ENCODE measurements around the gene CYB561D1. TPM values are rescaled to one million over a fixed set of nuclear protein-coding genes. Genes with fewer than 3 reads are reported as not detected.

Gene CYB561D1
- total and polyA plus RNA-seq, 4 donors: 1.3 to 2.8 (median 2.0) TPM

- no peak for DNase-seq (ENCODE audit: low spot score)
- peak within 1 kb of the TSS; percentile 16 to 43 for H3K9ac ChIP-seq (ENCODE audit: low read depth in 1 of 2, low read length in 2 of 2)
- H3K36me3 ChIP-seq (ENCODE audit: control insufficient read depth in 4 of 4, insufficient read depth in 3 of 4, low read depth in 1 of 4, low read length in 3 of 4): no peaks in the 10 kb centered on the region
- H3K4me1 ChIP-seq (ENCODE audit: control insufficient read depth in 4 of 4, insufficient read depth in 4 of 4, low read length in 3 of 4): peaks cover 0 to 9% (median 2%) of the 10 kb centered on the region in 4 donors
- TF ChIP-seq YY1 (IDR thresholded peaks at IDR 0.05) (peak; percentile 38), JUND (IDR thresholded peaks at IDR 0.05) (no peak), MAX (IDR thresholded peaks at IDR 0.05) (no peak), EGR1 (IDR thresholded peaks at IDR 0.05; ENCODE audit: low read depth in 2 of 2) (peak; percentile 13 to 57)
- 1% methylated on average over 88 of the region's 88 CpGs for WGBS
- peaks cover 0 to 3% (median 0%) of the 10 kb centered on the region in 4 donors for H3K27me3 ChIP-seq (ENCODE audit: control insufficient read depth in 4 of 4, insufficient read depth in 4 of 4, low read length in 3 of 4)
- H3K27ac ChIP-seq (ENCODE audit: low read depth in 1 of 2, low read length in 2 of 2): peak within 1 kb of the TSS; percentile 54 to 60
- no peaks in the 10 kb centered on the region for H3K9me3 ChIP-seq (ENCODE audit: control insufficient read depth in 4 of 4, low read length in 3 of 4)
- peak within 1 kb of the TSS; percentile 63 to 76 (median 75) for H3K4me3 ChIP-seq (ENCODE audit: low read depth in 1 of 3, low read length in 3 of 3)
Measured at GRCh38 chr1:109466452-109467300, 27.2 kb upstream of the CYB561D1 start, which contains the start of gene SYPL2. Gene SYPL2, plus strand, starts transcription at chr1:109466546. Its CDS starts 298 bp downstream, at chr1:109466844.

DNA sequence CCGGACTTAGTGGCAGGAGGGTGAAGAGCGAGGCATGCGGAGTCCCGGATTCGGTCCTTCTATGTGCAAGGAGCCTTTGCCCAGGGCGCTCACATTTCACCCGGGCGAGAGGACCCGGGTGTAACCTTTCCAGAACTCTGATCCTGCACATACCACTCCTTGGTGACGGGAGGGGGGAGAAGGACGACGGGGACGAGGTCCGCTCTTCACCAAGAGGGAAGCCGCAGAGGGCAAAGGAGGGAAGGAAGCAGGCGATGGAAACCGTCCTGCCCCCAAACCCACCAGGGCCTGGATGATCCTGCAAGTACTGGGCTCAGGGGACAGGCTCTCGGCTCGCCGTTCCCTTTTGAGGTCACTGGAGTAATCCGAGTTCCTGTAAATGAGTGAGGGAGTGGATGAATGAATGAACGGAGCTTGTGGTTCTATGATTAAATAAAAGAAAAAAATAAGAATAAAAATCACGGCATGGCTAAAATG, 26.6 kb upstream of the CYB561D1 start:
- Histone ChIP-seq H3K36me3 (ENCODE audit: control insufficient read depth in 4 of 4, insufficient read depth in 3 of 4, low read depth in 1 of 4, low read length in 3 of 4) (no peaks in the 10 kb centered on the region), H3K4me1 (ENCODE audit: control insufficient read depth in 4 of 4, insufficient read depth in 4 of 4, low read length in 3 of 4) (peaks cover 0 to 9% (median 2%) of the 10 kb centered on the region in 4 donors), H3K4me3 (ENCODE audit: low read depth in 1 of 3, low read length in 3 of 3) (peak overlapping the region in 1 of 3 donors; percentile 76), H3K9me3 (ENCODE audit: control insufficient read depth in 4 of 4, low read length in 3 of 4) (no peaks in the 10 kb centered on the region), H3K27ac (ENCODE audit: low read depth in 1 of 2, low read length in 2 of 2) (no peak overlapping the region), H3K9ac (ENCODE audit: low read depth in 1 of 2, low read length in 2 of 2) (no peak overlapping the region), H3K27me3 (ENCODE audit: control insufficient read depth in 4 of 4, insufficient read depth in 4 of 4, low read length in 3 of 4) (peaks cover 0 to 3% (median 0%) of the 10 kb centered on the region in 4 donors)
- TF ChIP-seq FOXA1 (IDR thresholded peaks at IDR 0.05): no peak
- no peak for TF ChIP-seq EGR1 (IDR thresholded peaks at IDR 0.05; ENCODE audit: low read depth in 2 of 2)
- no peak for TF ChIP-seq SP1 (IDR thresholded peaks at IDR 0.05)
- TF ChIP-seq TAF1 (conservative IDR thresholded peaks at IDR 0.05): no peak
- TF ChIP-seq, protein P1, sequence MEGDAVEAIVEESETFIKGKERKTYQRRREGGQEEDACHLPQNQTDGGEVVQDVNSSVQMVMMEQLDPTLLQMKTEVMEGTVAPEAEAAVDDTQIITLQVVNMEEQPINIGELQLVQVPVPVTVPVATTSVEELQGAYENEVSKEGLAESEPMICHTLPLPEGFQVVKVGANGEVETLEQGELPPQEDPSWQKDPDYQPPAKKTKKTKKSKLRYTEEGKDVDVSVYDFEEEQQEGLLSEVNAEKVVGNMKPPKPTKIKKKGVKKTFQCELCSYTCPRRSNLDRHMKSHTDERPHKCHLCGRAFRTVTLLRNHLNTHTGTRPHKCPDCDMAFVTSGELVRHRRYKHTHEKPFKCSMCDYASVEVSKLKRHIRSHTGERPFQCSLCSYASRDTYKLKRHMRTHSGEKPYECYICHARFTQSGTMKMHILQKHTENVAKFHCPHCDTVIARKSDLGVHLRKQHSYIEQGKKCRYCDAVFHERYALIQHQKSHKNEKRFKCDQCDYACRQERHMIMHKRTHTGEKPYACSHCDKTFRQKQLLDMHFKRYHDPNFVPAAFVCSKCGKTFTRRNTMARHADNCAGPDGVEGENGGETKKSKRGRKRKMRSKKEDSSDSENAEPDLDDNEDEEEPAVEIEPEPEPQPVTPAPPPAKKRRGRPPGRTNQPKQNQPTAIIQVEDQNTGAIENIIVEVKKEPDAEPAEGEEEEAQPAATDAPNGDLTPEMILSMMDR (IDR thresholded peaks at IDR 0.05; ENCODE audit: low read depth, low read length, missing input control): no peak
- no peak for TF ChIP-seq FOXA2 (IDR thresholded peaks at IDR 0.05)
- TF ChIP-seq YY1 (IDR thresholded peaks at IDR 0.05): no peak
- no peak for DNase-seq (ENCODE audit: low spot score)
- WGBS: 33% methylated on average over 22 of the region's 23 CpGs

GRCh38 chr1:109468061-109468460, 25.8 kb upstream of the CYB561D1 start:
- Histone ChIP-seq H3K4me3 (ENCODE audit: low read depth in 1 of 3, low read length in 3 of 3) (no peak overlapping the region), H3K36me3 (ENCODE audit: control insufficient read depth in 4 of 4, insufficient read depth in 3 of 4, low read depth in 1 of 4, low read length in 3 of 4) (no peaks in the 10 kb centered on the region), H3K27me3 (ENCODE audit: control insufficient read depth in 4 of 4, insufficient read depth in 4 of 4, low read length in 3 of 4) (peaks cover 0 to 3% (median 0%) of the 10 kb centered on the region in 4 donors), H3K9me3 (ENCODE audit: control insufficient read depth in 4 of 4, low read length in 3 of 4) (no peaks in the 10 kb centered on the region), H3K4me1 (ENCODE audit: control insufficient read depth in 4 of 4, insufficient read depth in 4 of 4, low read length in 3 of 4) (peaks cover 0 to 9% (median 2%) of the 10 kb centered on the region in 4 donors), H3K27ac (ENCODE audit: low read depth in 1 of 2, low read length in 2 of 2) (no peak overlapping the region), H3K9ac (ENCODE audit: low read depth in 1 of 2, low read length in 2 of 2) (no peak overlapping the region)
- 89% methylated on average over 1 of the region's 1 CpG for WGBS
- no peak for DNase-seq (ENCODE audit: low spot score)
- TF ChIP-seq FOXA2 (IDR thresholded peaks at IDR 0.05) (no peak), HNF4A (conservative IDR thresholded peaks at IDR 0.05) (no peak), YY1 (IDR thresholded peaks at IDR 0.05) (no peak), SP1 (IDR thresholded peaks at IDR 0.05) (no peak), NR2F2 (IDR thresholded peaks at IDR 0.05) (no peak), RAD21 (IDR thresholded peaks at IDR 0.05) (no peak), FOXA1 (IDR thresholded peaks at IDR 0.05) (no peak), RXRA (IDR thresholded peaks at IDR 0.05) (no peak), EGR1 (IDR thresholded peaks at IDR 0.05; ENCODE audit: low read depth in 2 of 2) (no peak), GABPA (IDR thresholded peaks at IDR 0.05 in 1 of 2, conservative IDR thresholded peaks at IDR 0.05 in 1 of 2) (no peak)
- TF ChIP-seq, protein P2, sequence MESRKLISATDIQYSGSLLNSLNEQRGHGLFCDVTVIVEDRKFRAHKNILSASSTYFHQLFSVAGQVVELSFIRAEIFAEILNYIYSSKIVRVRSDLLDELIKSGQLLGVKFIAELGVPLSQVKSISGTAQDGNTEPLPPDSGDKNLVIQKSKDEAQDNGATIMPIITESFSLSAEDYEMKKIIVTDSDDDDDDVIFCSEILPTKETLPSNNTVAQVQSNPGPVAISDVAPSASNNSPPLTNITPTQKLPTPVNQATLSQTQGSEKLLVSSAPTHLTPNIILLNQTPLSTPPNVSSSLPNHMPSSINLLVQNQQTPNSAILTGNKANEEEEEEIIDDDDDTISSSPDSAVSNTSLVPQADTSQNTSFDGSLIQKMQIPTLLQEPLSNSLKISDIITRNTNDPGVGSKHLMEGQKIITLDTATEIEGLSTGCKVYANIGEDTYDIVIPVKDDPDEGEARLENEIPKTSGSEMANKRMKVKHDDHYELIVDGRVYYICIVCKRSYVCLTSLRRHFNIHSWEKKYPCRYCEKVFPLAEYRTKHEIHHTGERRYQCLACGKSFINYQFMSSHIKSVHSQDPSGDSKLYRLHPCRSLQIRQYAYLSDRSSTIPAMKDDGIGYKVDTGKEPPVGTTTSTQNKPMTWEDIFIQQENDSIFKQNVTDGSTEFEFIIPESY (IDR thresholded peaks at IDR 0.05): no peak
- TF ChIP-seq, protein P1 (IDR thresholded peaks at IDR 0.05; ENCODE audit: low read depth, low read length, missing input control): no peak
- TF ChIP-seq, protein P3, sequence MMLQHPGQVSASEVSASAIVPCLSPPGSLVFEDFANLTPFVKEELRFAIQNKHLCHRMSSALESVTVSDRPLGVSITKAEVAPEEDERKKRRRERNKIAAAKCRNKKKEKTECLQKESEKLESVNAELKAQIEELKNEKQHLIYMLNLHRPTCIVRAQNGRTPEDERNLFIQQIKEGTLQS (IDR thresholded peaks at IDR 0.05): no peak
